GM18861 (cell line): ENCODE measurements around the gene LRCH2.
"Not testable (repeated sequence)": the region's sequence is repeated elsewhere in the genome, so short reads cannot be mapped to it uniquely, and the experiment has no call there.

Source experiments
- ATAC-seq: cut with Tn5 transposase; IDR thresholded peaks from one replicate; pipeline ENCODE4 v1.9.1; 2021; ENCODE audit not compliant: unreplicated experiment

LRCH2 gene

DNA sequence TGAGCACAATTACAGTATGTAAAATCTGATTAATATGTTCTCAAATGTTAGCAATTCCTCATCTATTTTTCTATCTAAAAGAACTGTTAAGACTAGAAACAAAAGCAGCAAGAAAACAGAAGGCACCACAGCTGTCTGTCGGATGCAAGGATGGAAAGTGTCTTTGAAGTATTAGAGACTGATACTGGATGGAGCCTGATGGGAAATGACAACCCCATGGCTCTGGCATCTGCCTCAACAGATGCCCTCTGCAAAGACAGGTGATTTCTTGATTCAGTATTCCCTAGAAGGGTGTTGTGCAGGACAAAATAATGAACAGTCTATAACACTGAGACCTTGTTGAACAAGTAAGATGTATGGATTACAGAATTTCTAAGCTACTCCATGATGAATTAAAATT, 19.7 kb downstream of the LRCH2 start:
- ATAC-seq = no peak

DNA sequence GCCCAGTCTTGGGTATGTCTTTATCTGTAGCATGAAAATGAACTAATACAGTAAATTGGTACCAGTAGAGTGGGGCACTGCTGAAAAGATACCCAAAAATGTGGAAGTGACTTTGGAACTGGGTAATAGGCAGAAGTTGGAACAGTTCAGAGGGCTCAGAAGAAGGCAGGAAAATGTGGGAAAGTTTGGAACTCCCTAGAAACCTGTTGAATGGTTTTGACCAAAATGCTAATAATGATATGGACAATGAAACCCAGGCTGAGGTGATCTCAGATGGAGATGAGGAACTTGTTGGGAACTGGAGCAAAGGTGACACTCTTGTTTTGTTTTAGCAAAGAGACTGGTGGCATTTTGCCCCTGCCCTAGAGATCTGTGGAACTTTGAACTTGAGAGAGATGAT, 24.3 kb downstream of the LRCH2 start:
- ATAC-seq = not testable (repeated sequence)

DNA sequence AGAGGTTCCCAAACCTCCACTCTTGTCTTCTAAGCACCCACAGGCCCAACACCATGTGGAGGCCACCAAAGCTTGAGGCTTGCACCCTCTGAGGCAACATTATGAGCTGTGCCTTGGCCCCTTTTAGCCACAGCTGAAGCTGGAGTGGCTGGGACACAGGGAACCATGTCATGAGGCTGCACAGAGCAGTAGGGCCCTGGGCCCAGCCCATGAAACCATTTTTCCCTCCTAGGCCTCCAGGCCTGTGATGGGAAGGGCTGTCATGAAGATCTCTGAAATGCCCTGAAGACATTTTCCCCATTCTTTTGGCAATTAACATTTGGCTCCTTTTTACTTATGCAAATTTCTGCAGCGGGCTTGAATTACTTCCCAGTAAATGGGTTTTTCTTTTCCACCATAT, 29.9 kb downstream of the LRCH2 start:
- ATAC-seq = no peak

DNA sequence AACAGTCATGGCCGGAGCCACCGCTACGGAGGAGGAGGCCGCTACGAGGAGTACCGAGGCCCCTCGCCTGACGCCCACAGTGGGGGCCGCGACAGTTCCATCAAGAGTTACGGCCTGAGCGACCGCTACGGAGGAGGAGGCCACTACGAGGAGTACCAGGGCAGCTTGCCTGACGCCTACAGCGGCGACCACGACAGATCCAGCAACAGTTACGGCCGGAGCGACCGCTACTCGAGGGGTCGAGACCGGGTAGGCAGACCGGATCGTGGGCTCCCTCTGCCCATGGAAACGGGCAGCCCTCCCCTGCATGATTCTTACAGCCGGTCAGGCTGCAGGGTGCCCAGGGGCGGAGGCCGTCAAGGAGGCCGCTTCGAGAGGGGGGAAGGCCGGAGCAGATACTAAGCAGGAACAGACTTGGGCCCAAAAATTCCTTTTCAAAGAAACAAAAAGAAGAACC, 41.6 kb downstream of the LRCH2 start:
- ATAC-seq = no peak

DNA sequence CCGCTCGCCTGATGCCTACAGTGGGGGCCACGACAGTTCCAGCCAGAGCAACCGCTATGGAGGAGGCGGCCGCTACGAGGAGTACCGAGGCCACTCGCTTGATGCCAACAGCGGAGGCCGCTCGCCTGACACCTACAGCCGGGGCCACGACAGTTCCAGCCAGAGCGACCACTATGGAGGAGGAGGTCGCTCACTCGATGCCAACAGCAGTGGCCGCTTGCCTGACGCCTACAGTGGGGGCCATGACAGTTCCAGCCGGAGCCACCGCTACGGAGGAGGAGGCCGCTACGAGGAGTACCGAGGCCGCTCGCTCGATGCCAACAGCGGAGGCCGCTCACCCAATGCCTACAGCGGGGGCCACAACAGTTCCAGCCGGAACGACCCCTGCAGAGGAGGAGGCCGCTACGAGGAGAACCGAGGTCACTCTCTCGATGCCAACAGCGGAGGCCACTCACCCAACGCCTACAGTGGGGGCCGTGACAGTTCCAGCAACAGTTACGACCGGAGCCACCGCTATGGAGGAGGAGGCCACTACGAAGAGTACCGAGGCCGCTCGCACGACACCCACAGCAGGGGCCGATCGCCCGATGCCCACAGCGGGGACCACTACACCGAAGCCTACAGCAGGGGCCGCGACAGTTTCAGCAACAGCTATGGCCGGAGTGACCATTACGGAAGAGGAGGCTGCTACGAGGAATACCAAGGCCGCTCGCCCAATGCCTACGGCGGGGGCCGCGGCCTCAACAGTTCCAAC, 42.2 kb downstream of the LRCH2 start:
- ATAC-seq = no peak

DNA sequence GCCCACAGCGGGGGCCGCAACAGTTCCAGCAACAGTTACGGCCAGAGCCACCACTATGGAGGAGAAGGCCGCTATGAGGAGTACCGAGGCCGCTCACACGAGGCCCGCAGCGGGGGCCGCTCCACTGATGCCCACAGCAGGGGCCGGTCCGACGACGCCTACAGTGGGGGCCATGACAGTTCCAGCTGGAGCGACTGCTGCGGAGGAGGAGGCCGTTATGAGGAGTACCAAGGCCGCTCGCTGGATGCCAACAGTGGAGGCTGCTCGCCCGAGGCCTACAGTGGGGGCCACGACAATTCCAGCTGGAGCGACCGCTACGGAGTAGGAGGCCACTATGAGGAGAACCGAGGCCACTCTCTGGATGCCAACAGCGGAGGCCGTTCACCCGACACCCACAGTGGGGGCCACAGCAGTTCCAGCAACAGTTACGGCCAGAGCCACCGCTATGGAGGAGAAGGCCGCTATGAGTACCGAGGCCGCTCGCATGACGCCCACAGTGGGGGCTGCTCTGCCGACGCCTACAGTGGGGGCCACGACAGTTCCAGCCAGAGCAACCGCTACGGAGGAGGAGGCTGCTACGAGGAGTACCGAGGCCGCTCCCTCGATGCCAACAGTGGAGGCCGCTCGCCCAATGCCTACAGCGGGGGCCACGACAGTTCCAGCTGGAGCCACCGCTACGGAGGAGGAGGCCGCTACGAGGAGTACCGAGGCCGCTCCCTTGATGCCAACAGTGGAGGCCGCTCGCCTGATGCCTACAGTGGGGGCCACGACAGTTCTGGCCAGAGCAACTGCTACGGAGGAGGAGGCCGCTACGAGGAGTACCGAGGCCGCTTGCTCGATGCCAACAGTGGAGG, 43.0 kb downstream of the LRCH2 start:
- ATAC-seq = no peak

DNA sequence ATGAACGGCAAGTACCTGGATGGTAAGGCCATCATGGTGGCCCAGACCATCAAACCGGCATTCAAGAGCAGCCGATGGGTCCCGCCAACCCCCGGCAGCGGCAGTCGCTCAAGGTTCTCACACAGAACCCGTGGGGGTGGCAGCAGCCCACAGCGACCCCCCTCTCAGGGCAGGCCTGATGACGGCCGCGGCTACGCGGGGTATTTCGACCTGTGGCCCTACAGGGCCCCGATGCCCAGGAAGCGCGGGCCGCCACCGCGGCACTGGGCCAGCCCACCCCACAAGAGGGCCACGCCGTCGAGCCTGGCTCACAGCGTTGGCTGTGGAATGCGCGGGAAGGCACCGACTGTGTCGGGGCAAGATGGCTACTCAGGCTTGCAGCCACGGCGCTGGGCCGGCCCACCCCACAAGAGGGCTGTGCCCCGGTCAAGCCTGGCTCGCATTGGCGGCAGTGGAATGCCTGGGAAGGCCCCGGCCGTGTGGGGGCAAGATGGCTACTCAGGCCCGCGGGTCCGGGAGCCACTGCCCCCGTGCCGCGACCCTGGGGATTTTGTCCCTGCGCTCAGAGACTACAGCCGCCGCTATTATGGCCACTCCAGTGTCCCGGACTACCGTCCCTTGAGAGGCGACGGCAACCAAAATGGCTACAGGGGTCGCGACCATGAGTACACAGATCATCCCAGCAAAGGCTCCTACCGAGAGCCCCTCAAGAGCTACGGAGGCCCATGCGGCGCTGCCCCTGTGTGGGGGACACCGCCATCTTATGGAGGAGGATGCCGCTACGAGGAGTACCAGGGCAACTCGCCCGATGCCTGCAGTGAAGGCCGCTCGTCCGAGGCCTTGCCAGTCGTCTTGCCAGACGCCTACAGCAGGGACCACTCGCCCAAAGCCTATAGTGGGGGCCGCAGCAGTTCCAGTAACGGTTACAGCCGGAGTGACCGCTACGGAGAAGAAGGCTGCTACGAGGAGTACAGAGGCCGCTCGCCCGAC, 44.0 kb downstream of the LRCH2 start:
- ATAC-seq = no peak

DNA sequence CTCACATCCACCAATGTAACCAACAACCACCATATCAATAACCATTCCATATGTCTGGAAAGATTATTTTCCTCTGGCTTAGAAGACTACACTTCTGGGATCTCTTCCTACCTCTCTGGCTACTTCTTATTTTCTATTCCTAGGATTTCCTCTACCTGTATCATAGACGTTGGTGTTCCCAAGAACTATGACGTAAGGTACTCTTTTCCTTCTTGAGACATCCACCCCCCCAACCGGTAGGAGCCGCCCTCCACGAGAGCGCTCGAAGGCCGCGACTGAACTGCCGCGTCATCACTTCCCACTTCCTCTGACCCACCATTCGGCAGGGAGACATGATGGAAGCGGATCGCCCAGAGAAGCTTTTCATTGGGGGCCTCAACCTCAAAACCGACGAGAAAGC, 44.8 kb downstream of the LRCH2 start, which contains the start of gene RBMXL3:
TSS of gene RBMXL3 (plus strand) at position 301 of the 400 bp plus-strand sequence. CDS start at position 333, 32 bp downstream.
- ATAC-seq = no peak

DNA sequence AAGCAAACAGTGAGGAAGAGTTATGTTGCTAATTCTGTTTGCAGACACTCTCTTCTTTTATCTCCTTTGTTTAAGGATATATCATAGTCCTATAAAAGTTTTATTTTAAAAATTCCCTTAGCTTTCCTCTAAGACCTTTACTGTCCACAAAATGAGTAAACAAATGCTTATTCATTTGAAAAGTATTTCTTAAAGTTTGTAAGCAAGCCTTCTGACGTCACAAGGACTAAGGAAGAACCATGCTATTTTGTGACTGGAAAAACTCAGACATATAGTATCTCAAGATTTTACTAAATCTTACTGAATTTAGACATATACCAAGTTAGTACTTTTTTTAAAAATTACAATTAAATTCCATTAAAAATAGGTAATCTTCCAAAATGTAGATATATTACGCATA, 49.9 kb downstream of the LRCH2 start:
- no peak for ATAC-seq

DNA sequence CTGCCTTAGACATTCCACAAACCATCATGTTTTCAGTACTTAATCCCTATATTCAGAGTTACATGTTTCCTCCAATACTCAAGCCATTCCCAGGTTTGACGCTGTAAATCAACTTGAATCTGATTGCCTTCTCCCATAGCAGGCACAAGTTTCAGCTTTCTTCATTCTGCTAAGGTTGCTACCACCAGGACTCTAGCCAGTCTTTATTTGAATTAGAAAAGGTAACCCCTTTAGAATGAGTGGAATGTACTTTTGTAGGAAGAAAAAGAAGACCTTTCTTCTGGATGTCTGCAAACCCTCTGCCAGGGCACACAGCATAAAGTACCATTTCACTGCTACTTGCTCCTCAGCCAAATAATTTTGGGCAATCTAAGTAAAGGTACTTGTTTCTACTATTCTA, 55.4 kb downstream of the LRCH2 start:
- ATAC-seq = no peak

DNA sequence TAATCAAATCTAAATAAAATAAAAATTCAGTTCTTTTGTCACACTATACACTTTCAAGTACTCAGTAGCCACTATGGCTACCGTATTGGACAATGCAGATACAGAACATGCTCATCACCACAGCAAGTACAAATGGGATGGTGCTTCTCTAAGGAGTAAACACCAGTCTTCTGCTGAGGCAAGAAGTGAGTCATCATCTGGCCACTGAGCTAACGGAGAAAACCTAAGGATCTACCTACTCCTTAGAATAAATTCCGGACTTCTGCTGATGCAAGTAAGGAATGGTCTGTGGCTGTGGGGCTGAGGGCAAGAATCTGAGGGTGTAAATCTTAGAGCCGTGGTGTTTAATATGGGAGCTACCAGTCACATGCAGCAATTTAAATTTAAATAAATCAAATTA, 56.0 kb downstream of the LRCH2 start:
- no peak for ATAC-seq

DNA sequence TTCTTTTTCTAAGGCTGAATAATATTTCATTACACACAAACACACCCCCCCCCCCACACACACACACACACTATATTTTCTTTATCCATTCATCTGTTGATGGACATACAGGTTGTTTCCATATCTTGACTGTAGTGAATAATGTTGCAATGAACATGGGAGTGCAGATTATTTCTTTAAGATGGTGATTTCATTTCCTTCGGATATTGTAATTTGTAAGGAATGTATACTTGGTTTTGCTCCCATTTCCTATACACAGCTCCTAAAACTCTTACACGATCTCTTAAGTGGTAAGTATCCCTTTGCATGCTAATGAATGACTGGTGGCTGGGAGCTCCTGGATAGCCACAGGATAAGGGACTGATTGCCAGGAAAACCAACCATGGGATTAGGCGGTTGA, 59.3 kb downstream of the LRCH2 start:
- no peak for ATAC-seq

DNA sequence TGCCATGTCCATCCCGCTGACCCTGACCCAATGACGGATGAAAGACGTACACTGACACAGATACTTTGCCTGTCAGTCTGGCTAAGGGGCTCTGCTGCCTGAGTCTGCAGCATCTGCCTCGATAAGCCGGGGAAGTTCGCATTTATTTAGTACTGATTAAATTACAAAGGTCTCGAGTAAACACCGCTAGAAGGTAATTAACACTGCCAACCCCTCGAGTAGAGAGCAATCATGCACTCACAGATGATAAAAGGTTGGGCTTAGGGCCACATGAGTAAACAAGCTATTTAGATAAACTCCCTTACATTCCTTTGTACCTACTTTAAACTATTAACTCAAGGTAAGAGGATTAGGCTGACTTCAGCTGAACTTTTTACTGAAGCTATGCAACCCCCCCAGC, 60.7 kb downstream of the LRCH2 start:
- ATAC-seq = no peak

DNA sequence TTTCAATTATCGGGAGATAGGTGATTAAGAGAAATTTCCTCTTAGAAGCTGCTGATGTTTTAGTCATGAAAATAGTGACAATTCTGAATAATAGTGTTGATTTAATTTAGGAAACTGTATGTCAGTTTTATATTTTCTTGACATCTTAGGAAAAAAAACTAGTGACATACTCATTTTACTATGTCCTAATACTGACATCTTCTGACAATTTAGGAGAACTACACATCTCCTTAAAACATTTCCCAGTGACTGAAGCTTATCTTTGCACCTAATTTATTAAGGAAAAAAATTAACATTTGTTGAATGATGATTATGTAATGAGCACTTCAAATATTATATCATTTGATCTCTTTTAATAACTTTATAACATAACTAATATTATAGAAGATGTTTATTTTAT, 86.7 kb downstream of the LRCH2 start:
- ATAC-seq = no peak

DNA sequence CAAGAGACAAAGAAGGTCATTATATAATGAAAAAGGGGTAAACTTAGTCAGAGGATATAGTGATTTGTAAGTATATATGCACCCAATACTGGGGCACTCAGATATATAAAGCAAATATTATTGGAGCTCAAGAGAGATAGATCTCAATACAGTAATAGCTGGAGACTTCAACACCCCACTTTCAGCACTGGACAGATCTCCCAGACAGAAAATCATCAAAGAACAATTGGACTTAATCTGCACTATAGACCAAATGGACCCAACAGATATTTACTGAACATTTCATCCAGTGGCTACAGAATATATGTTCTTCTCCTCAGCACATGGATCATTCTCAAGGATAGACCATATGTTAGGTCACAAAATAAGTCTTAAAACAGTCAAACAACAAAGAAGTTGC, 91.8 kb downstream of the LRCH2 start:
- no peak for ATAC-seq

DNA sequence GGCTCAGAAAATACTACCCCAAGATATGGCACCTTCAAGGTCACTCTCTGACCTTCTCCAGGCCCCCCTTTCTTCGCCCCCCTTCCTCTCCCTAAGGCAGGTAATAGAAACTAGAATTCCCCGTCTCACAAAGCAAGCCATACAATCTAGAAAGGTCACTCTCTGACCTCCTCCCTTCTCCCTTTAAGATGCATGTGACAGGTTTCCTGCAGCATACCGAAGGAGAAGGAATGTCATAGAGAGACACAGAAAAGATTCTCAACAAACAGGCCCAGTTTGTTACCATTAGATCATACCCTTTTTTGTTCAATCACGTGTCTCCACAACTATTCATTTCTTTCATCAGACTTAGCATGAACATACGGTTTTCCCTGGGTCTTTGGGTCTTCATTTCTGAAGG, 95.9 kb downstream of the LRCH2 start:
- ATAC-seq = no peak

DNA sequence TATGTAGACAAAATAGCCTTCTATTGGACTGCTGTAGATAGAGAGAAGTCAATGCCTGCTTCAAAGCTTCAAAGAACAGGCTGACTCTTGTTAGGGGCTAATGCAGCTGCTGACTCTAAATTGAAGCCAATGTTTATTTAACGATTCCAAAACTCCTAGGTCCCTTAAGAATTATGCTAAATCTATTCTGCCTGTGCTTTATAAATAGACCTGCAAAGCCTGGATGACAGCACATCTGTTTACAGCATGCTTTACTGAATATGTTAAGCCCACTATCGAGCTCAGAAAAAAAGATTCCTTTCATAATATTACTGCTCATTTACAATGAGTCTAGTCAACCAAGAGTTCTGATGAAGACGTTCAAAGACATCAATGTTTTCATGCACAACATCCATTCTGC, 99.5 kb downstream of the LRCH2 start:
- ATAC-seq = no peak

DNA sequence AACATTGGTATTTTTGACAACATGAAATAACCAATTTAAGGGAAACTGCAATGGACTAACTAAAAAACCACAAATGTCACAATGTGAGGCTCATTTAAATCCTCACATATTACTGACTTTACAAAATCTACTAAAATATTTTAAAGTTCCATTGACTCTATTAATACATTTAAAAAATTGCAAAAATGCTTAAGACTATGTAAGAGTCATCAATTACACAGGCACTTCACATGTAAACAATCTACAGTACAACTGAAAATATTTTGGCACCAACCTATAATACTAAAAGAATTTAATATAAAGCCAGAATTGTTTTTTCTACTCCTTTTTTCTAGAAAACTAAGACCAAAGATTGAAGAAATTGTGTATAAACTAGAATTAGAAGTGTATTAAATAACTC, 121.5 kb downstream of the LRCH2 start:
- no peak for ATAC-seq

DNA sequence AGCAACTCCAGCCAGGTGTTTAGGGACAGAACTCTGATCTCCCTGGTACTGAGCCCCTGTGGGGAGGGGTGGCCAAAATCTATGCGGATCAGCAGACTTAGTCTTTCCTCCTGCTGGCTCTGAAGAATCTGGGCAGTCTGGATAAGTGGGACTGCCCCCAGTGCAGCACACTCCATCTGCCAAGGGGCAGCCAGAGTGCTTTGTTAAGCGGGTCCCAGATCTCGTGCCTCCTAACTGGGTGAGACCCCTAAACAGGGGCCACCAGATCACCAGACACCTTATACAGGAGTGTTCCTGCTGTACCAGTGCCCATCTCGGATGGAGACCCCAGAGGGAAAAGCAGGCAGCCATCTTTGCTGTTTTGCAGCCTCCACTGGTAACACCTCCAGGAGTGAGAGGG, 135.0 kb downstream of the LRCH2 start:
- ATAC-seq = no peak

DNA sequence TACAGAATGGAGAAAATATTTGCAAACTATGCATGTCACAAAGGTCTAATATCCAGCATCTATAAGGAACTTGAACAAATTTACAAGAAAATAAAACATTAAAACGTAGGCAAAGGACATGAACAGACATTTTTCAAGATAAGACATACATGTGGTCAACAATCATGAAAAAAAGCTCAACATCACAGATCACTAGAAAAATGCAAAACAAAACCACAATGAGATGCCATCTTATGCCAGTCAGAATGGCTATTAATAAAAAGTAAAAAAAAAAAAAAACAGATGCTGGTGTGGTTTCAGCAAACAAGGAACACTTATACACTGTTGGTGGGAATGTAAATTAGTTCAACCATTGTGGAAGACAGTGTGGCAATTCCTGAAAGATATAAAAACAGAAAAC, 140.7 kb downstream of the LRCH2 start:
- no peak for ATAC-seq

DNA sequence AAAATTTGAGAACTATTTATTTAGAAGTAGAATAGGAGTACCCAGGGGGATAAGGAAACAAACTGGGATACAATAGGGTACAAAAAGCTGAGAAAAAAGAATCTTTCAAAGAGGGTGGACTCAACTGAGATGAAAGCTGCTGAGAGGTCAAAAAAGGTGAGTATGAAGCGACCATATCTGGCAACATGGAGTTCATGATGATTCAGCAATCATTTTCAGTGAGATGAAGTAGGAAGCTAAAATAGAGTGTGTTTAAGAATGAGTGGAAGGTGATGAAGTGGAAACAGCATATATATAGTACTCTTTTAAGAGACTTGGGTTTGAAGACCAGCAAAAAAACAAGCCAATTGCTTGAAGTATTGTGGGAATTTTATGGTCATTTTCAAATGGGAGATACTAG, 144.5 kb downstream of the LRCH2 start:
- no peak for ATAC-seq
